SU-DHL-6 (cell line): ENCODE data around the gene SBK1.

Experiments used
- H2AFZ ChIP-seq: fragments of 200-600 bp; sonication (generic); 2 replicates; pipeline ENCODE4 v1.6.1; 2014; ENCODE audit warnings: low read depth, mild to moderate bottlenecking, moderate library complexity, mixed read lengths, antibody characterized with exemption, low read length; ENCODE audit not compliant: severe bottlenecking
- H3F3A ChIP-seq: fragments of 200-600 bp; shearing (Covaris generic); 2 replicates; pipeline ENCODE4 v1.6.0; 2016; ENCODE audit warnings: antibody characterized with exemption, mild to moderate bottlenecking; ENCODE audit not compliant: insufficient read depth
- H3K27ac ChIP-seq: fragments of 200-600 bp; sonication (generic); 2 replicates; pipeline ENCODE4 v1.5.1; 2016; ENCODE audit warnings: low read depth, mild to moderate bottlenecking, low read length, moderate library complexity, mixed read lengths
- H3K27me3 ChIP-seq: fragments of 200-600 bp; sonication (generic), shearing (Covaris generic); 2 replicates; pipeline ENCODE4 v1.6.0; 2014; ENCODE audit warnings: mild to moderate bottlenecking, low read length
- H3K36me3 ChIP-seq: fragments of 200-600 bp; sonication (generic); 2 replicates; pipeline ENCODE4 v1.6.1; 2014; ENCODE audit warnings: mild to moderate bottlenecking, low read length, mixed read lengths
- H3K4me2 ChIP-seq: fragments of 300-600, 200-600 bp; shearing (Covaris generic), sonication (generic); 2 replicates; pipeline ENCODE4 v1.6.0; 2014; ENCODE audit warnings: low read length, low read depth, mild to moderate bottlenecking; ENCODE audit not compliant: poor library complexity, severe bottlenecking
- H3K4me3 ChIP-seq: fragments of 200-600 bp; sonication (generic); 2 replicates; pipeline ENCODE4 v1.5.1; 2014; ENCODE audit warnings: antibody characterized with exemption, low read length, mild to moderate bottlenecking, mixed read lengths; ENCODE audit not compliant: insufficient read depth, poor library complexity, severe bottlenecking
- H3K79me2 ChIP-seq: fragments of 200-600 bp; sonication (generic); 2 replicates; pipeline ENCODE4 v1.6.1; 2014; ENCODE audit warnings: mild to moderate bottlenecking, low read length, moderate library complexity; ENCODE audit not compliant: insufficient read depth
- H3K9ac ChIP-seq: fragments of 200-600 bp; sonication (generic); 2 replicates; pipeline ENCODE4 v1.7.0; 2014; ENCODE audit warnings: mild to moderate bottlenecking, low read length
- H3K9me2 ChIP-seq: fragments of 200-600 bp; sonication (generic); replicated peaks from 2 replicates; pipeline ENCODE4 v1.6.1; 2014; ENCODE audit warnings: low read length; ENCODE audit not compliant: insufficient read depth
- H3K9me3 ChIP-seq: fragments of 200-600 bp; sonication (generic); 2 replicates; pipeline ENCODE4 v1.6.1; 2014; ENCODE audit warnings: low read length, mixed read lengths; ENCODE audit not compliant: insufficient read depth
- H4K20me1 ChIP-seq: fragments of 200-600 bp; sonication (generic); 2 replicates; pipeline ENCODE4 v1.6.1; 2014; ENCODE audit warnings: low read depth, mild to moderate bottlenecking, antibody characterized with exemption, low read length, moderate library complexity, mixed read lengths
- EZH2phosphoT487 ChIP-seq: fragments of 200-600 bp; sonication (generic), shearing (Covaris generic); conservative IDR thresholded peaks from 2 replicates; pipeline ENCODE4 v1.6.1; 2018; ENCODE audit warnings: mild to moderate bottlenecking, antibody characterized with exemption, low read length, moderate library complexity, mixed read lengths
- TF ChIP-seq, protein P1 (sequence below): fragments of 200-600 bp; sonication (generic); IDR thresholded peaks from one replicate; pipeline ENCODE4 v1.5.1; 2017; ENCODE audit warnings: antibody characterized with exemption, mild to moderate bottlenecking, low read length, moderate library complexity; ENCODE audit not compliant: insufficient read depth, poor library complexity, severe bottlenecking

The SBK1 gene

GRCh38 chr16:28304214-28304613 lies 11.9 kb downstream of the SBK1 start:
- Histone ChIP-seq H3K4me2 (no peak overlapping the region), H3K9me2 (no peaks in the 10 kb centered on the region), H3K27ac (no peak overlapping the region), H3K9me3 (no peaks in the 10 kb centered on the region), H3K27me3 (no peaks in the 10 kb centered on the region), H3K79me2 (no peaks in the 10 kb centered on the region), H2AFZ (no peak overlapping the region), H3K4me3 (no peak overlapping the region), H3K9ac (no peak overlapping the region), H4K20me1 (no peaks in the 10 kb centered on the region), H3K36me3 (no peaks in the 10 kb centered on the region), H3F3A (no peaks in the 10 kb centered on the region)
- TF ChIP-seq, protein P1, sequence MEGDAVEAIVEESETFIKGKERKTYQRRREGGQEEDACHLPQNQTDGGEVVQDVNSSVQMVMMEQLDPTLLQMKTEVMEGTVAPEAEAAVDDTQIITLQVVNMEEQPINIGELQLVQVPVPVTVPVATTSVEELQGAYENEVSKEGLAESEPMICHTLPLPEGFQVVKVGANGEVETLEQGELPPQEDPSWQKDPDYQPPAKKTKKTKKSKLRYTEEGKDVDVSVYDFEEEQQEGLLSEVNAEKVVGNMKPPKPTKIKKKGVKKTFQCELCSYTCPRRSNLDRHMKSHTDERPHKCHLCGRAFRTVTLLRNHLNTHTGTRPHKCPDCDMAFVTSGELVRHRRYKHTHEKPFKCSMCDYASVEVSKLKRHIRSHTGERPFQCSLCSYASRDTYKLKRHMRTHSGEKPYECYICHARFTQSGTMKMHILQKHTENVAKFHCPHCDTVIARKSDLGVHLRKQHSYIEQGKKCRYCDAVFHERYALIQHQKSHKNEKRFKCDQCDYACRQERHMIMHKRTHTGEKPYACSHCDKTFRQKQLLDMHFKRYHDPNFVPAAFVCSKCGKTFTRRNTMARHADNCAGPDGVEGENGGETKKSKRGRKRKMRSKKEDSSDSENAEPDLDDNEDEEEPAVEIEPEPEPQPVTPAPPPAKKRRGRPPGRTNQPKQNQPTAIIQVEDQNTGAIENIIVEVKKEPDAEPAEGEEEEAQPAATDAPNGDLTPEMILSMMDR, result no peak
- TF ChIP-seq EZH2phosphoT487, result no peak

DNA sequence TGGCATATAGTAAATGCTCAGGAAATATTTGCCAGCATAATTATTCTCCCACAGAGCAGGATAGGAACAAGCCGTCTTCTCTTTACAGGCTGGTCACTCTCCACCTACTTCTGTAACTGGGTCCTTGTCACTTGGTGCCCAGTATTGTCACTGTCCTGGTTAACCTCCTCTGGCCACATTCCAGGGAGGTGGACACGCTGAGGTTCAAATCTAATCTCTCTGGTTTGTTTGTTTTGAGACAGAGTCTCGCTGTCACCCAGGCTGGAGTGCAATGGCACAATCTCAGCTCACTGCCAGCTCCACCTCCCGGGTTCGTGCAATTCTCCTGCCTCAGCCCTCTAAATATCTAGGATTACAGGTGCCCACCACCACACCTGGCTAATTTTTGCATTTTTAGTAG lies 15.6 kb downstream of the SBK1 start:
- Histone ChIP-seq H3K36me3 (no peaks in the 10 kb centered on the region), H3K27ac (no peak overlapping the region), H3K9me2 (no peaks in the 10 kb centered on the region), H3K9me3 (no peaks in the 10 kb centered on the region), H3K4me3 (no peak overlapping the region), H3K79me2 (no peaks in the 10 kb centered on the region), H3F3A (no peaks in the 10 kb centered on the region), H3K9ac (no peak overlapping the region), H3K4me2 (no peak overlapping the region), H2AFZ (no peak overlapping the region), H3K27me3 (no peaks in the 10 kb centered on the region), H4K20me1 (no peaks in the 10 kb centered on the region)
- TF ChIP-seq, protein P1, result no peak
- TF ChIP-seq EZH2phosphoT487, result no peak

DNA sequence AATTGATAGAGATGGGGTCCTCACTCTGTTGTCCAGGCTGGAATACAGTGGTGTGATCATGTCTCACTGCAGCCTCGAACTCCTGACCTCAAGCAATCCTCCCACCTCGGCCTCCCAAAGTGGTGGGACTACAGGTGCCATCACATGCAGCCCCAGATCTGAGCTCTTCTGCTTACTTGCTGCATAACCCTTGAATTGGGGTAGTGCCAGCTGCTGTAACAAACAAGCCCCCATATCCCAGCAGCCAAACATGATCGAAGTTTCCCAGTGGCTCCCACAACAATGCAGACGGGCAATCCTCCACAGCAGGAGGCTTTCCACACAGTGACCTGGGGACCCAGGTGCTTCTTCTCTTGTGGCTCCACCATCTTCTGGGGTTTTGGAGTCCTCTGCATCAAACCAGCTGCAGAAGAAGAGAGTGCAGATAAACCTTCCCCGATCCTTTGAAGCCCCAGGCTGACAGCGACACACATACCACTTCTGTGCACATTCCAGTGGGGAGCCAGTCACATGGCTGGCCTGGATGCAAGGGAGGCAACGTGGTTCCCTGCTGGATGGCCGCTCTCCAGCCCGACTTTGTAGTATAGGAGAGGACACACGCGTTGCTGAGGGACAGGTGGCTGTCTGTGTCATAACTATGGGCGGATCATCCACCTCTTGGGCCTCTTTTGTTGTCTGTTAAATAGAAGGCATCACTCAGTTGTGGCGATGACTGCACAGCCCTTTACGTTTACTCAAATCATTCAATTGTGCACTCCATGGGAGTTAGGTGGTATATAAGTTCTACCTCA lies 16.7 kb downstream of the SBK1 start:
- Histone ChIP-seq H3K36me3 (no peaks in the 10 kb centered on the region), H2AFZ (no peak overlapping the region), H3K27ac (no peak overlapping the region), H4K20me1 (no peaks in the 10 kb centered on the region), H3K79me2 (no peaks in the 10 kb centered on the region), H3K9ac (no peak overlapping the region), H3F3A (no peaks in the 10 kb centered on the region), H3K27me3 (no peaks in the 10 kb centered on the region), H3K4me3 (no peak overlapping the region), H3K9me2 (no peaks in the 10 kb centered on the region), H3K4me2 (no peak overlapping the region), H3K9me3 (no peaks in the 10 kb centered on the region)
- TF ChIP-seq EZH2phosphoT487, result no peak
- TF ChIP-seq, protein P1, result no peak
